Pancreas (tissue), 10 donors: Measurements from ENCODE around the gene CD44. TPM values are rescaled to one million over a fixed set of nuclear protein-coding genes. Genes with fewer than 3 reads are reported as not detected.

Source experiments
- ATAC-seq, 4 donors: fragments of 200-7000 bp; cut with Tn5 transposase; one replicate each; pipeline versions ENCODE4 v1.8.0 to v1.9.1; 2020; ENCODE audit warnings: mild to moderate bottlenecking in 4 of 4, moderate library complexity in 4 of 4
- DNase-seq, 6 donors: peaks; one replicate each; pipeline ENCODE4 v3.0.0-alpha.2; 2020
- FAIRE-seq: peaks from 2 replicates; lab custom pipeline; 2012; peaks lifted over from hg19 to GRCh38; lab: Jason Lieb, UNC
- H3K27ac ChIP-seq, 4 donors: fragments of 200-600 bp; sonication (generic); 1 replicate in 3 of 4; 2 replicates in 1 of 4; pipeline versions ENCODE4 v1.5.0 to v1.8.0; 2020
- H3K27me3 ChIP-seq, 4 donors: fragments of 200-600 bp; one replicate each; pipeline ENCODE4 v1.8.0; 2021
- H3K36me3 ChIP-seq, 3 donors: fragments of 200-600 bp; sonication (generic) in 1 of 3; one replicate each; pipeline versions ENCODE4 v1.5.0 to v1.8.0; 2020 to 2021
- H3K4me1 ChIP-seq, 3 donors: fragments of 200-600 bp; one replicate each; pipeline ENCODE4 v1.8.0; 2021
- H3K4me3 ChIP-seq, 4 donors: fragments of 200-600 bp; sonication (generic) in 2 of 4; one replicate each; pipeline versions ENCODE4 v1.5.0 to v1.8.0; 2020 to 2021
- H3K9me3 ChIP-seq, 4 donors: fragments of 200-600 bp; one replicate each; pipeline ENCODE4 v1.8.0; 2021
- WGBS, 2 donors: extraction: QIAGEN DNeasy Blood & Tissue Kit; methylation state at CpG; one replicate each; pipeline ENCODE4 v1.1.7; 2013; 5-methylcytosine and 5-hydroxymethylcytosine counted together
- intact Hi-C, 3 donors: fragments of 100-400 bp; cut with DNase I; formaldehyde crosslinking; loops; one replicate each; pipeline versions ENCODE4 v1.11.1 to v1.14.2; 2022
- polyA plus RNA-seq, 2 donors: library from polyadenylated mRNA; stranded (reverse); fragments of 200-250 nt; gene quantifications; one replicate each; pipeline ENCODE4 v1.2.3, GENCODE V29; 2013
- total RNA-seq, 6 donors: library from RNA; stranded (reverse); fragmentation: NEBNext Ultra II Directional in 4 of 6; extraction: Animal tissue kit (Norgen Biotek cat#: 25700) in 4 of 6; gene quantifications; one replicate each; pipeline versions ENCODE4 v1.2.1 to v1.2.4, GENCODE V29; 2021 to 2023
- TF ChIP-seq, protein P1 (sequence below), 4 donors: fragments of 200-600 bp; sonication (generic) in 3 of 4; IDR thresholded peaks; one replicate each; pipeline versions ENCODE4 v1.5.0 to v1.8.0; 2021; ENCODE audit warnings: antibody characterized with exemption in 4 of 4
- donor health status: healthy with polysubstance abuse.
- donor health status: DM: no; HTN: no; CAD: no; lungs with moderate emphysema.
- donor health status: DM: no; HTN: no; CAD: no.
- donor health status: control.
- donor health status: control.
- donor health status: Bipolar disorder and iron deficiency.
- donor health status: DM: yes; HTN: yes; CAD: no.
- donor health status: DM: no; HTN: no; CAD: no.
- donor health status: DM: no; HTN: no; CAD: no.
- donor health status: DM: yes; HTN: yes; CAD: no.

CD44 gene
- total and polyA plus RNA-seq, 8 donors: 133 to 677 (median 375) TPM

DNA sequence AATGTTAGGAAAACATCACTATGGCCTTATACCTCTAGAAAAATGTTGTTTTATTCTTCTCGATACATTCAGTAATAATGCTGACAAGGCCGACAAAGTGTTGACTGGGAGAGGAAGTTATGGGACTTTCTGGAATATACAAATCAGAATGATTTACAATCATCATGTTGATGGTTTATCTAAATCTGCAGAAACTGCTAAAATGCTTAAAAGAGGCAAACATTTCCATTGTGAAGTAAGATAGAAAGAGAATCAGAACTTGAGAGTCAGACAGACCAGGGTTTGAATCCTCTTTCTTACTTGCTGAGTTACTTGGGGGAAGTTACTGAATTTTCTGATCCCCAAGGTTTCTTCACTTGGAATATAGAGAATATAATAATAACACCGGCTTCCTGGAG, 89.4 kb downstream of the CD44 start:
- H3K27ac ChIP-seq: peak overlapping the region in 1 of 4 donors; percentile 12
- intact Hi-C loops: no loop called here
- H3K27me3 ChIP-seq: no peaks in the 10 kb centered on the region
- ATAC-seq (no peak), DNase-seq (no peak), FAIRE-seq (no peak)
- peaks cover 0 to 2% (median 0%) of the 10 kb centered on the region in 3 donors for H3K4me1 ChIP-seq
- H3K36me3 ChIP-seq: peaks cover under 1 to 21% (median 3%) of the 10 kb centered on the region in 3 donors
- H3K4me3 ChIP-seq: no peak overlapping the region
- no peaks in the 10 kb centered on the region for H3K9me3 ChIP-seq
- 91 to 98% methylated on average over 3 of the region's 3 CpGs for WGBS, 2 donors
- TF ChIP-seq, protein P1, sequence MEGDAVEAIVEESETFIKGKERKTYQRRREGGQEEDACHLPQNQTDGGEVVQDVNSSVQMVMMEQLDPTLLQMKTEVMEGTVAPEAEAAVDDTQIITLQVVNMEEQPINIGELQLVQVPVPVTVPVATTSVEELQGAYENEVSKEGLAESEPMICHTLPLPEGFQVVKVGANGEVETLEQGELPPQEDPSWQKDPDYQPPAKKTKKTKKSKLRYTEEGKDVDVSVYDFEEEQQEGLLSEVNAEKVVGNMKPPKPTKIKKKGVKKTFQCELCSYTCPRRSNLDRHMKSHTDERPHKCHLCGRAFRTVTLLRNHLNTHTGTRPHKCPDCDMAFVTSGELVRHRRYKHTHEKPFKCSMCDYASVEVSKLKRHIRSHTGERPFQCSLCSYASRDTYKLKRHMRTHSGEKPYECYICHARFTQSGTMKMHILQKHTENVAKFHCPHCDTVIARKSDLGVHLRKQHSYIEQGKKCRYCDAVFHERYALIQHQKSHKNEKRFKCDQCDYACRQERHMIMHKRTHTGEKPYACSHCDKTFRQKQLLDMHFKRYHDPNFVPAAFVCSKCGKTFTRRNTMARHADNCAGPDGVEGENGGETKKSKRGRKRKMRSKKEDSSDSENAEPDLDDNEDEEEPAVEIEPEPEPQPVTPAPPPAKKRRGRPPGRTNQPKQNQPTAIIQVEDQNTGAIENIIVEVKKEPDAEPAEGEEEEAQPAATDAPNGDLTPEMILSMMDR (IDR thresholded peaks at IDR 0.05): no peak

DNA sequence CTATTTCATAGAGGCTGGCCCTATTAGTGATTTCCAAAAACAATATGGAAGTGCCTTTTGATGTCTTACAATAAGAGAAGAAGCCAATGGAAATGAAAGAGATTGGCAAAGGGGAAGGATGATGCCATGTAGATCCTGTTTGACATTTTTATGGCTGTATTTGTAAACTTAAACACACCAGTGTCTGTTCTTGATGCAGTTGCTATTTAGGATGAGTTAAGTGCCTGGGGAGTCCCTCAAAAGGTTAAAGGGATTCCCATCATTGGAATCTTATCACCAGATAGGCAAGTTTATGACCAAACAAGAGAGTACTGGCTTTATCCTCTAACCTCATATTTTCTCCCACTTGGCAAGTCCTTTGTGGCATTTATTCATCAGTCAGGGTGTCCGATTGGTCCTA, 91.4 kb downstream of the CD44 start:
- H3K4me3 ChIP-seq: no peak overlapping the region
- FAIRE-seq: no peak
- H3K9me3 ChIP-seq: no peaks in the 10 kb centered on the region
- WGBS, 2 donors: 99 to 100% methylated on average over 1 of the region's 1 CpG
- H3K27ac ChIP-seq: no peak overlapping the region
- peaks cover 0 to 18% (median 6%) of the 10 kb centered on the region in 3 donors for H3K4me1 ChIP-seq
- no peaks in the 10 kb centered on the region for H3K27me3 ChIP-seq
- DNase-seq: no peak
- ATAC-seq: no peak
- TF ChIP-seq, protein P1 (IDR thresholded peaks at IDR 0.05): no peak
- intact Hi-C loops: no loop called here
- H3K36me3 ChIP-seq: peaks cover 0 to 15% (median 3%) of the 10 kb centered on the region in 3 donors

DNA sequence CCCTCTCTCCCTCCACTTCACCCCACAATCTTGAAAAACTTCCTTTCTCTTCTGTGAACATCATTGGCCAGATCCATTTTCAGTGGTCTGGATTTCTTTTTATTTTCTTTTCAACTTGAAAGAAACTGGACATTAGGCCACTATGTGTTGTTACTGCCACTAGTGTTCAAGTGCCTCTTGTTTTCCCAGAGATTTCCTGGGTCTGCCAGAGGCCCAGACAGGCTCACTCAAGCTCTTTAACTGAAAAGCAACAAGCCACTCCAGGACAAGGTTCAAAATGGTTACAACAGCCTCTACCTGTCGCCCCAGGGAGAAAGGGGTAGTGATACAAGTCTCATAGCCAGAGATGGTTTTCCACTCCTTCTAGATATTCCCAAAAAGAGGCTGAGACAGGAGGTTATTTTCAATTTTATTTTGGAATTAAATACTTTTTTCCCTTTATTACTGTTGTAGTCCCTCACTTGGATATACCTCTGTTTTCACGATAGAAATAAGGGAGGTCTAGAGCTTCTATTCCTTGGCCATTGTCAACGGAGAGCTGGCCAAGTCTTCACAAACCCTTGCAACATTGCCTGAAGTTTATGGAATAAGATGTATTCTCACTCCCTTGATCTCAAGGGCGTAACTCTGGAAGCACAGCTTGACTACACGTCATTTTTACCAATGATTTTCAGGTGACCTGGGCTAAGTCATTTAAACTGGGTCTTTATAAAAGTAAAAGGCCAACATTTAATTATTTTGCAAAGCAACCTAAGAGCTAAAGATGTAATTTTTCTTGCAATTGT, 92.3 kb downstream of the CD44 start:
- Histone ChIP-seq H3K27me3 (no peaks in the 10 kb centered on the region), H3K36me3 (peaks cover 0 to 15% (median 3%) of the 10 kb centered on the region in 3 donors), H3K4me1 (peaks cover under 1 to 24% (median 13%) of the 10 kb centered on the region in 3 donors), H3K4me3 (no peak overlapping the region), H3K9me3 (no peaks in the 10 kb centered on the region), H3K27ac (no peak overlapping the region)
- no peak for FAIRE-seq
- intact Hi-C loops: no loop called here
- WGBS, 2 donors: 86 to 95% methylated on average over 5 of the region's 5 CpGs
- ATAC-seq: no peak
- TF ChIP-seq, protein P1 (IDR thresholded peaks at IDR 0.05): no peak
- DNase-seq: no peak

DNA sequence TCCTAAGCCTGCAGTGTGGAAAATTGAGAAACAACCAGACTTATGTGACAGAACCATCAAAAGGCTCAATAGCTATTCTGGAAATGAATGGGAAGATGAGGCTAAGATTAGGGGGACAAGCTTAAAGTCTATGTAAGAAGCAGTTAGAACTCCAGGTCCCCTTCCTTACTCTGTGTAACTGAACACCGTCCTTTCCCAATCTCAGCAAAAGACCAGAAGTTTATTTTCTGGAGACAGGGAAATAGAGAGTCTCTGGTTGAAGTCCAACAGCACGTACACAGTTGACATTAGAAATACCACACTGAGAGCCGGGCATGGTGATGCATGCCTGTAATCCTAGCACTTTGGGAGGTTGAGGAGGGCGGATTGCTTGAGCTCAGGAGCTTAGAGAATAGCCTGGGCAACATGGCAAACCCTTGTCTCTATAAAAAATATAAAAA, 93.9 kb downstream of the CD44 start:
- no peak for FAIRE-seq
- no peak overlapping the region for H3K27ac ChIP-seq

More for the DNA sequence above, 93.9 kb downstream of the CD44 start:
- Histone ChIP-seq H3K36me3 (peaks cover 0 to 15% (median 3%) of the 10 kb centered on the region in 3 donors), H3K4me3 (no peak overlapping the region), H3K27me3 (no peaks in the 10 kb centered on the region), H3K9me3 (no peaks in the 10 kb centered on the region), H3K4me1 (peaks cover 8 to 41% (median 27%) of the 10 kb centered on the region in 3 donors)
- TF ChIP-seq, protein P1 (IDR thresholded peaks at IDR 0.05): no peak
- intact Hi-C loops: no loop called here
- 91 to 95% methylated on average over 4 of the region's 4 CpGs for WGBS, 2 donors
- ATAC-seq: no peak
- DNase-seq: no peak
